Activated naive CD4-positive, alpha-beta T cell treated with anti-CD3 and anti-CD28 coated beads, Interleukin-2, amount 50 U/mL, for 24 hours (primary cell): ENCODE results near the gene PCGF5.
"Not testable (repeated sequence)": the region's sequence is repeated elsewhere in the genome, so short reads cannot be mapped to it uniquely, and the experiment has no call there.

Source experiments
- H3K27ac Mint-ChIP-seq: one replicate; pipeline ENCODE4 v1.8.0; 2021; ENCODE audit warnings: mild to moderate bottlenecking, mixed read lengths
- H3K27me3 Mint-ChIP-seq: one replicate; pipeline ENCODE4 v1.8.0; 2021; ENCODE audit warnings: mixed read lengths
- H3K36me3 Mint-ChIP-seq: one replicate; pipeline ENCODE4 v1.8.0; 2021; ENCODE audit warnings: mixed read lengths
- H3K4me1 Mint-ChIP-seq: one replicate; pipeline ENCODE4 v1.8.0; 2021; ENCODE audit warnings: mixed read lengths
- H3K4me3 Mint-ChIP-seq: one replicate; pipeline ENCODE4 v1.8.0; 2021; ENCODE audit warnings: mild to moderate bottlenecking, mixed read lengths
- H3K9me3 Mint-ChIP-seq: one replicate; pipeline ENCODE4 v1.8.0; 2021; ENCODE audit warnings: mixed read lengths

Gene PCGF5

DNA sequence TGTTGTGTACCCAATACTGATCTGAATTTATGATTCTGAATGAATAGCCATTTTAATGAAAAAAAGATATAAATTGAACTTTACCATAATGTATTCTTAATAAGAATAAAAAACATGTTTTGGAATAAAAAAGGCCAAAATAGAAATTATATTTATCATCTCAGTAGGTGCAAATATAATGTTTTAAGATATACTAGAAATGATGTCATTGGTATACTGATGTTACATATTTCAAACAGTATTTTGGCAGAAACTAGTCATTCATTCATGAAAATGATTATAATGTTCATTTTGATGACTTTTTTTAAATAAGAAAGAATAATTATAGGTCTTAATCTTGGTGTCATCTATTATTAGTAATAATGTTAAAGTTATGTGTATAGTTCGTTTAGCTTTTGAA, 9.2 kb downstream of the PCGF5 start:
- H3K9me3 Mint-ChIP-seq = no peaks in the 10 kb centered on the region
- H3K4me3 Mint-ChIP-seq = no peak overlapping the region
- H3K27ac Mint-ChIP-seq = no peak overlapping the region
- H3K27me3 Mint-ChIP-seq = no peaks in the 10 kb centered on the region
- peaks cover 12% of the 10 kb centered on the region for H3K36me3 Mint-ChIP-seq
- H3K4me1 Mint-ChIP-seq = peaks cover 46% of the 10 kb centered on the region

DNA sequence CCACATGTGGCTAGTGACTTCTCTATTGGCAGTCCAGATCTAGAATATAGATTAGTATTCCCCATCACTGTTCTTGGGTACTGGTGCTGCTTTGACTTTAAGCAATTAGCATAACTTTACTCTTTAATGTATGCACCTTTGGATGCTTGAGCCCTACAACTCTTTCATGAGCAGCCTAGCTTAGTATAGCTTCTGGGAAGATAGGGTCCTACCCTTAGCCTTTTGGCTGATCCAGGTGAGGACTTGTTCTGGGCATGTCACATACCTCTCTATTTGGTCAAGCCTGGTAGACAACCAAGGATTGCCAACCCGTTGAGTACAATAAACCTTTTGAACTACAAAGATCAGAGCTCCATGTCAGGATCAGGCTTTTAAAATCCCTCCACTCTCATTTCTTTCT, 17.7 kb downstream of the PCGF5 start:
- Mint-ChIP-seq H3K4me3 (no peak overlapping the region), H3K9me3 (no peaks in the 10 kb centered on the region), H3K27ac (no peak overlapping the region), H3K36me3 (peaks cover 7% of the 10 kb centered on the region), H3K27me3 (no peaks in the 10 kb centered on the region), H3K4me1 (peaks cover 57% of the 10 kb centered on the region)

DNA sequence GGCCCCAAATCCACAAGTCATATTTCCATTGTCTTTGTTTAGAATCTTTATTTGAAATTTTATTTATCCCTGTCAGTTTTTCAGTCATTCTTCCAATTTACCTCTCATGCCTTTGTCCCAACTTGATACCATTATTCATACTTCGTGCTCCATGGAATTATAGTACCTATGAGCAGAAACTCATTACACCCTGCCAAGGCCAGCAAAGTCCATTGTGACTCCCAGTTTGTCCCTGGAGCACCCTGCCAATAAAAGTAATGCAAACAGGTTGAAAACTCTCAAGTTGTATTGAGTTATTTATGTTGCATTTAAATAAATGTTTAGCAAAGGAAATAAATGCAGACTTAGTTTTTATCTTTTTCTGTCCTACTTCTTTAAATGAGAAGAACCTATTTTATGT, 19.3 kb downstream of the PCGF5 start:
- no peak overlapping the region for H3K27ac Mint-ChIP-seq
- peaks cover 3% of the 10 kb centered on the region for H3K36me3 Mint-ChIP-seq
- H3K27me3 Mint-ChIP-seq = no peaks in the 10 kb centered on the region
- peaks cover 46% of the 10 kb centered on the region for H3K4me1 Mint-ChIP-seq
- H3K4me3 Mint-ChIP-seq = no peak overlapping the region
- H3K9me3 Mint-ChIP-seq = no peaks in the 10 kb centered on the region

DNA sequence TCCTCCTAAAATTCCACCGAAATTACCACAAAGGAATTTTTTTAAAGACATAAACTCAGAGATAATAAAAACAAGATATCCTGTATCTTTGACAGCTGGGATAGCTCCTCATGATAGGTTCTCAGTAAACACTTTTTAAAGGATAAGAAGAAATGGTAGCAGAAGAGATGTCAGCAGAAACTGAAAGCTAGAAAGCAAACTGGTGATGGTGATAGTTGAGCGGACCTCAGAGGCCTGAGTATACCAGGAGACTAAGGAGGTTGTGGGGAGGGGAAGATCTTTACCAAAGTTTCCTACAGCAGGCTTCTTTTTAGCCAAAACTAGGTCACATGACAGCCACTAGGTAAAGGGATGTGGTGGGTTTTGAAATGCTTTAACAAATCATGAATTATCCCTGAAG, 22.5 kb downstream of the PCGF5 start:
- H3K4me3 Mint-ChIP-seq = no peak overlapping the region
- no peaks in the 10 kb centered on the region for H3K36me3 Mint-ChIP-seq
- peaks cover 28% of the 10 kb centered on the region for H3K4me1 Mint-ChIP-seq
- no peaks in the 10 kb centered on the region for H3K27me3 Mint-ChIP-seq
- H3K9me3 Mint-ChIP-seq = no peaks in the 10 kb centered on the region
- peak overlapping the region; percentile 15 for H3K27ac Mint-ChIP-seq

DNA sequence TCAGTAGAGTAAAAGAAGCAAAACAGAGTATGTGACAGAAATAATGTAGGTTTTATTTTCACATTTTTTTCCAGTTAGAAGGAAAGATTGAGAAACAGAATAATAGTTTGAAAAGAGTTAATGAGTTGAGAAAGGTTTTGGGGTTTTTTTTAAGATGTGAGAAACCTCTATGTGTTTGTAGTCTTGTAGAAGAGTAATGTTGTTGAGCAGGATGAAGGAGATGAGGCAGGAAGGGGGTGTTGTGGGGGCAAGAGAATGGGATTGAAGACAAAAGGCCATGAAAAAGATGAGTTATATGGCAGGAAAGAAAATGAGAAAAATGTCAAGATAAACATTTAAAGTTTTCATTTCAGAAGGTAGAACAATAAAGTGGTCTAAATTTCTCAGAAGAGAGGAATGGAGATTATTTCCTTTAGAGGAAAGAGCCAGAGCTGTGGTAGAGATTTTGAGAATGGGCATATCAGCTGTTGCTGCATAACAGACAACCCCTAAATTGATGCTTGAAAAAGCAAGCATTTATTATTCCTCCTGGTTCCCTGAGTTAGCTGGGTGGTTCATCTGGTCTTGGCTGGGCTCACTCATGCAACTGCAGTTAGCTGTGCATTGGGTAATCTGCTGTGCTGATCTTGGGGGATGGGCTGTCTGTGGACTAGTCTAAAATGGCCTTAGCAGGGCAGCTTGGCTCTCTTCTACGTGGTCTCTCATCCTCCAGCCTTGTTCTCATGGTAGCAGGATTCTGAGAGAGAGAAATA, 27.1 kb downstream of the PCGF5 start:
- Mint-ChIP-seq H3K4me1 (peaks cover 14% of the 10 kb centered on the region), H3K27me3 (no peaks in the 10 kb centered on the region), H3K4me3 (no peak overlapping the region), H3K9me3 (no peaks in the 10 kb centered on the region), H3K36me3 (peaks cover 8% of the 10 kb centered on the region), H3K27ac (peak overlapping the region; percentile 73)

DNA sequence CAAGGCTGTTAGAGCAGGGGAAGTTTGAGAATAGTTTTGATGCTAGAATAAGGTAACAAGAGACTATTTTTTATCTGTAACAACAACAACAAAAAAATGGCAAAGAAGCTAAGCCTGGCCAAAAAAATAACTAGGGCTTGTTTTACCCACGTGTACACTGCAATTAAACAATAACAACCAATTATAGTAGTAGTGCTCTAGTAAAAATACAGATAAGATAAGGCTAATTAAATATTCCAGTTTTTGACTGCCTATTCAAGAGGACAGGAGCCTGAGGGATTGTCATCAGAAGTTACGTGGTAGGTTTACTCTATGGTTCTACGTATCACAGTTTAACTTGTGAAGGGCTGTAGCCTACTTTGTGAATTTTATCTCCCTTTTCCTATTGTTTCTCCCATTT, 29.2 kb downstream of the PCGF5 start:
- Mint-ChIP-seq H3K27me3 (no peaks in the 10 kb centered on the region), H3K4me1 (peaks cover 11% of the 10 kb centered on the region), H3K36me3 (peaks cover 25% of the 10 kb centered on the region), H3K9me3 (no peaks in the 10 kb centered on the region), H3K27ac (no peak overlapping the region), H3K4me3 (no peak overlapping the region)

DNA sequence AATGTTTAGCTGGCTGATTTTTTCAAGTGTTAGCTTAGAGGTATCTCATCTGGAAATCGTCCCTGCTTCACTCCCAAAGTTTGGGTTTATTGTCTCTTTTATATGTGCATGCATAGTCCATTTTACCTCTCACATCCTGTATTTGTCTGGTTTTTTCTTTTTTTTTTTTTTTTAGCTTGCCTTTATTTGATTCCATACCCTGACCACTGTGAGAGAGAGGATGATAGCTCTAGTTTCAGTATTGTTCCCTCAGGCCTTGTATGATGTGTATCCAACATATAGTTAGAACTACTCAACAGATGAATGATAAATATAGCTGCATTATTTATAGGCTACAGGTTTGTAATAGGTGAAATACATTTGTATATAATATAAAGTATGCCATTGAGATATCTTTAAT, 29.9 kb downstream of the PCGF5 start:
- no peak overlapping the region for H3K4me3 Mint-ChIP-seq
- peaks cover 11% of the 10 kb centered on the region for H3K4me1 Mint-ChIP-seq
- no peaks in the 10 kb centered on the region for H3K27me3 Mint-ChIP-seq
- peaks cover 29% of the 10 kb centered on the region for H3K36me3 Mint-ChIP-seq
- H3K27ac Mint-ChIP-seq = peak overlapping the region; percentile 79
- H3K9me3 Mint-ChIP-seq = no peaks in the 10 kb centered on the region

DNA sequence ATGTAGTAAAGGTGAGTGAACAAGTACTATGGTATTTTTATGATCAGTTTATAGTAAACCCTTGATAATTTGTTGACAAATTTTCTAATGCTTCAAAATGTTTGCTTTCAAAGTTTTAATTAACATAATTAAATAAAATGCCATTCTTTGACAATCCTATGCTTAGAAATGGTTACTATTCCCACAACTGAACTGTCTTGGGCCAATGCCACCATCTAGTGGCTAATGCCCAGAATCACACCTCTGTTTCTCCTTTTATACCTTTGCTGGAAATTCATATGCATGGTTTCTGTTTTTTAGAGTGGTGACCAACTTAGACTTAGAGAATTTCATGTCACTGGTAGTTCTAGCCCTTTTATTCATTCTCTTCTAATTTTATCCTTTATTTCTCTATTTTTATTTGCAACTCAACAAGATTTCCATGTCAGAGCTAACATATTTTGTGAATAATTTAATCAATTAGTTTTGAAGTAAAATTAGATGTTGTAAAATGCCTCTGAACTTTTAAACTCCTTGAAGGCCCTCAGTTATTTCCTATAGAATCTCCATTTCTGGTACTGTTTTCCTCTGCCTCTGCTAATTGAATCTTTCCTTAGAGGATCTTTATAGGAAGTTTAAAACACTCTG, 31.1 kb downstream of the PCGF5 start:
- Mint-ChIP-seq H3K4me1 (peaks cover 15% of the 10 kb centered on the region), H3K27me3 (no peaks in the 10 kb centered on the region), H3K4me3 (no peak overlapping the region), H3K9me3 (no peaks in the 10 kb centered on the region), H3K36me3 (peaks cover 36% of the 10 kb centered on the region), H3K27ac (no peak overlapping the region)

DNA sequence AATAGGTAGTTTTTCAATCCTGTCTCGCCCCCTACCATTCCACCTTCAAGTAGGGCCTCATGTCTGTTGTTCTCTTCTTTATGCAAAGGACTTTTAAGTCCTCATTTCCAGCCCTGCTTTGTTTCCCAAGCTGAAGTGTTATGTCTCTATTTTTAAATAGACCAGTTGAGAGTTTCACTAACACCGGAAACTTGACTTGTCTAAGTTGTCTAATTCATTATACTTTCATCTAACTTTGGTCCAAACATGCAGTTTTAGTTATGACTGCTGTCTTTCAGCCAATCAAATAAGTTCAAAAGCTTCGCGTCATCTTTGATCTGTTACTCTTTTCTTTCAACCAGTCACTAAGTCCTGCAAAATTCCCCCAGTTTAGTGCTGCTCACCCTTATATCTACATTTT, 32.8 kb downstream of the PCGF5 start:
- no peaks in the 10 kb centered on the region for H3K9me3 Mint-ChIP-seq
- peaks cover 15% of the 10 kb centered on the region for H3K4me1 Mint-ChIP-seq
- peaks cover 47% of the 10 kb centered on the region for H3K36me3 Mint-ChIP-seq
- no peak overlapping the region for H3K27ac Mint-ChIP-seq
- H3K4me3 Mint-ChIP-seq = no peak overlapping the region
- H3K27me3 Mint-ChIP-seq = no peaks in the 10 kb centered on the region

DNA sequence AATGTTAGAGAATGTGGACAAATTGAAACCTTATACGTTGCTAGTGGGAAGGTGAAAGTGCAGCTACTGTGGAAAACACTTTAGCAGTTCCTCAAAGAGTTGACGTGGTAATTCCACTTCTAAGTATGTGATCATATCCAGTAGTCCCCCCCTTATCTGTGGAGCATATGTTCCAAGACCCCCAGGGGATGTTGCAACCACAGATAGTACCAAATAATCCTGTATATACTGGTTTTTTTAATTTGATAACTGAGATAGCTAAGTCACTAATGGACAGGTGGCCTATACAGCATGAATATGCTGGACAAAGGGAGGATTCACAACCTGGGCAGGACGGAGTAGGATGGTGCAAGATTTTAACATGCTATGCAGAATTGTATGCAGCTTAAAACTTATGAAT, 36.8 kb downstream of the PCGF5 start:
- H3K27ac Mint-ChIP-seq = no peak overlapping the region

DNA sequence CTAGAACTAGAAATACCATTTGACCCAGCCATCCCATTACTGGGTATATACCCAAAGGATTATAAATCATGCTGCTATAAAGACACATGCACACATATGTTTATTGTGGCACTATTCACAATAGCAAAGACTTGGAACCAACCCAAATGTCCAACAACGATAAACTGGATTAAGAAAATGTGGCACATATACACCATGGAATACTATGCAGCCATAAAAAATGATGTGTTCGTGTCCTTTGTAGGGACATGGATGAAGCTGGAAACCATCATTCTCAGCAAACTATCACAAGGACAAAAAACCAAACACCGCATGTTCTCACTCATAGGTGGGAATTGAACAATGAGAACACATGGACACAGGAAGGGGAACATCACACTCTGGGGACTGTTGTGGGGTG, 40.0 kb downstream of the PCGF5 start:
- H3K4me1 Mint-ChIP-seq, H3K9me3 Mint-ChIP-seq, H3K4me3 Mint-ChIP-seq, H3K27ac Mint-ChIP-seq, H3K27me3 Mint-ChIP-seq: not testable (repeated sequence)
- H3K36me3 Mint-ChIP-seq = peaks cover 36% of the 10 kb centered on the region

More for the DNA sequence above, 36.8 kb downstream of the PCGF5 start:
- no peaks in the 10 kb centered on the region for H3K9me3 Mint-ChIP-seq
- H3K27me3 Mint-ChIP-seq = no peaks in the 10 kb centered on the region
- no peak overlapping the region for H3K4me3 Mint-ChIP-seq
- H3K4me1 Mint-ChIP-seq = peaks cover 8% of the 10 kb centered on the region
- peaks cover 50% of the 10 kb centered on the region for H3K36me3 Mint-ChIP-seq

DNA sequence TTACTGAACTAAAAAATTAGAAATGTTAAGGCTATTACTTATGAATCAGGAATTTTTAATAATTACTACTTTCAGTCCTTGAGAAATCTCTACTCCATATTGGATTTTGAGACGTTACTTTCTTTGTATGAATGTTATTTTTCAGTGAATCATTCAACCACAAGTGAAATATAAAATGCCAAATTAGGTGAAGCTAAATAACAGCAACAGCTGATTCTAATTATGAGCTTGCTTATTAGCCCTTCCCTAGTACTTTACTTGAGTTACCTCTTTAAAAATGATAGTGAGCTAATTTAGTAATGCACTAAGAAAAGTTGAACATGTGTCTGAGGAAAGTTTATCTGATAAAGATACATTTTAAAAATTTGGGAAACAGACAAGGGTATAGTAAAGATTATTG, 51.4 kb downstream of the PCGF5 start:
- Mint-ChIP-seq H3K4me1 (no peaks in the 10 kb centered on the region), H3K27me3 (no peaks in the 10 kb centered on the region), H3K9me3 (no peaks in the 10 kb centered on the region), H3K27ac (no peak overlapping the region), H3K4me3 (no peak overlapping the region), H3K36me3 (peaks cover 2% of the 10 kb centered on the region)

DNA sequence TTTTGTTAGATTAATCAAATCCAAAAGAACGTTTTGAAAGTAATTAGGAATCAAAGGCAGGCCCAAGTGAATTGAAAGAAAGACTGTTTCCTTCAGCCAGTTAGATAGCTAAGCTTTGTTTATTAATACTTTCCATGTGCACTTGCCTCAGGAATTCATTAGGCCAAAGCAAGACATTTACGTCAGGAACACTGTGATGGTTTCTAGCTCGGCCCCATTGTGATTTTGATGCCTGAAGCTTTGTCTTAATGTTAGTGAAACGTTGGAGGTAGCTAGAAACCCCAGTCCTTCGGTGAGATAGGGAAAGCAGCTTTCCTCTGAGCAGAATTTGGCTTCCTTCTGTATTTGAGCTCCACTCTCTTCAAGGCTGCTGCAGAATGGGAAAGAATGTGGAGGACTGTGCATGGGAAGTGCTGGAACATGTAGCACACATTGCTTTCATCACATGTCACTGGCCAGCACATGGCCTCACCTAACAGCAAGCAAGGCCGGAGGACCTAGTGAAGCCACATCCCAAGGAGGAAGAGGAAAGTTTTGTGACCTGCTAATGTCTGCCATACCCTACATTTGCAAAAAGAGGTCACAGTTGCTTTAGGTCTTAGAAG, 64.1 kb downstream of the PCGF5 start:
- Mint-ChIP-seq H3K9me3 (no peaks in the 10 kb centered on the region), H3K27me3 (no peaks in the 10 kb centered on the region), H3K36me3 (no peaks in the 10 kb centered on the region), H3K4me3 (no peak overlapping the region), H3K4me1 (no peaks in the 10 kb centered on the region), H3K27ac (no peak overlapping the region)

DNA sequence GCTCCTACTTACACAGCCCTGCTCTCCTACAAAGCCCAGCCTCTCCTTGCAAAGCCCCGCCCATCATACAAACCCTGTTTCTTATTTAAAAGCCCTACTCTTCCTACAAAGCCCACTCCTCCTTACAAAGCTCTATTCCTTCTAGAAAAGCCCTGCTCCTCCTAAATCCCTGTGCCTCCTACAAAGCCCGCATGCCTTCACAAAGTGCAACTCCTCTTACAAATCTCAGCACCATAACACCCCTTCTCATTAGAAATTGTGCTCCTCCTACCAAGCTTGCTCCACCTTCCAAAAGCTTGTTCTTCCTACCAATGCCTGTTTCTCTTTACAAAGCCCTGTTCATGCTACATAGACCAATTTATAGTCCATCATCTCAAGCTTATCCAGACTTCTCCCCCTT, 66.1 kb downstream of the PCGF5 start:
- no peaks in the 10 kb centered on the region for H3K36me3 Mint-ChIP-seq
- H3K27me3 Mint-ChIP-seq = no peaks in the 10 kb centered on the region
- no peak overlapping the region for H3K4me3 Mint-ChIP-seq
- no peak overlapping the region for H3K27ac Mint-ChIP-seq
- no peaks in the 10 kb centered on the region for H3K4me1 Mint-ChIP-seq
- no peaks in the 10 kb centered on the region for H3K9me3 Mint-ChIP-seq

DNA sequence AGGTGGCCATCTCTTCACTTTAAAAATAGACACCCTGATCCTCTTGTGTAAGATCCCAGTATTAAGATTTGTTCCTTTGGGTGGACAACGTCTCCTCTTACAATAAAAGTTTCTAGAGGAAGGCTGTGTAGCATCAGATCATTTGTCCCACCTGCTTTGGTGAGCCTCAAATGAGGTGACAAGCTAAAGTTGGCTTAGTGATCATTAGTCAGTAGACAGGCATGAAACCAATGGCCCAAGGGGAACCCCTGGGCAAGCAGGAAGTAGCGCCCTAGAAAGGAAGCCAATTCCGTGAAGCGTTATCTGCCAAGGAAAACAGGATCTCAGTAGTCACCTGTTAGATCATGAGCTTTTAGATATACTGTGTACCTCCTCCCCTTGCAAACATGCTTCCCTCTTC, 66.8 kb downstream of the PCGF5 start:
- H3K9me3 Mint-ChIP-seq = no peaks in the 10 kb centered on the region
- H3K4me3 Mint-ChIP-seq = no peak overlapping the region
- no peaks in the 10 kb centered on the region for H3K4me1 Mint-ChIP-seq
- no peaks in the 10 kb centered on the region for H3K36me3 Mint-ChIP-seq
- H3K27me3 Mint-ChIP-seq = no peaks in the 10 kb centered on the region
- H3K27ac Mint-ChIP-seq = no peak overlapping the region

DNA sequence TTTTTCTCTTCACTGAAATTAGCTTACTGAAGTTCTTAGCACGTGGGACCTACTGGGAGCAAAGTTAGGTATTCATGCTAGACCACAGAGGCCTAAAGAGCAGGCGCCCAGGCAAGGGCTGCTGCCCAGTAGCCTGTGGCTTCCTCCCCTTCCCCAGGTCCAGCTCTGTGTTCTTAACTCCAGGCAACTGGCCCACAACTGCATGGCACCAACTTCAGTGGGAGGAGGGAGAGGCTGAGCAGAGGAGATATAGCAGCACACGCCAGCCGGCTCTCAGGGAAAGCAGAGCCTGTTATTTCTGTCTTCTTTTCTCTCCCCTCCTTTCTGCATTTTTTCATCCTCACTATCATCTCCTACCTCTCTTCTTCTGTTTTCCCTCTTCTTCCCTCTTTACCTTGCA, 67.4 kb downstream of the PCGF5 start:
- no peaks in the 10 kb centered on the region for H3K27me3 Mint-ChIP-seq
- no peaks in the 10 kb centered on the region for H3K4me1 Mint-ChIP-seq
- H3K36me3 Mint-ChIP-seq = no peaks in the 10 kb centered on the region
- H3K9me3 Mint-ChIP-seq = no peaks in the 10 kb centered on the region
- no peak overlapping the region for H3K4me3 Mint-ChIP-seq
- H3K27ac Mint-ChIP-seq = peak overlapping the region; percentile 70
